DND-41 (cell line): ENCODE measurements around the gene SPSB4.

Source experiments
- EZH2 ChIP-seq: IDR thresholded peaks from 3 replicates; pipeline ENCODE4 v1.6.1; 2012; ENCODE audit warnings: borderline replicate concordance, low read depth, mild to moderate bottlenecking, moderate library complexity, low read length, inconsistent platforms; ENCODE audit not compliant: severe bottlenecking
- TF ChIP-seq, protein P1 (sequence below): IDR thresholded peaks from 2 replicates; pipeline ENCODE4 v1.5.1; 2012; ENCODE audit warnings: borderline replicate concordance, low read length, moderate library complexity, mild to moderate bottlenecking; ENCODE audit not compliant: poor library complexity, severe bottlenecking; ENCODE audit errors: extremely low read depth

DNA sequence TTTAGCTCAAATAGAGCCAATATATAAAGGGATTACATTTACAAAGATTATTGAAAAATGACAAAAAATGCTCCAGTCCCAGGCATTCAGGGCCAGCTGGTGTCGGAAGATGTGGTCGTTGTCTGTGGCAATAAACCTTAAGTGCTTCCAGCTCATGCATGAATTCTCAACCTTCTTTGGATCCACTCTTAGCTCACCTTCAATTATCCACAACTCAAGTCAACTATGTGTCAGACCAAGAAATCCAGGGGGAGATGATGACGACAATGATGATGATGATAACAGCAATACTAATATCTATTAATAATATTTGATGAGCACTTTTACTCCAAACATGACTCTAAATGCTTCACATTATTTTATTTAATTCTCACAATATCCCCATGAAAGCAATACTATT lies 126.9 kb downstream of the SPSB4 start:
- TF ChIP-seq, protein P1, sequence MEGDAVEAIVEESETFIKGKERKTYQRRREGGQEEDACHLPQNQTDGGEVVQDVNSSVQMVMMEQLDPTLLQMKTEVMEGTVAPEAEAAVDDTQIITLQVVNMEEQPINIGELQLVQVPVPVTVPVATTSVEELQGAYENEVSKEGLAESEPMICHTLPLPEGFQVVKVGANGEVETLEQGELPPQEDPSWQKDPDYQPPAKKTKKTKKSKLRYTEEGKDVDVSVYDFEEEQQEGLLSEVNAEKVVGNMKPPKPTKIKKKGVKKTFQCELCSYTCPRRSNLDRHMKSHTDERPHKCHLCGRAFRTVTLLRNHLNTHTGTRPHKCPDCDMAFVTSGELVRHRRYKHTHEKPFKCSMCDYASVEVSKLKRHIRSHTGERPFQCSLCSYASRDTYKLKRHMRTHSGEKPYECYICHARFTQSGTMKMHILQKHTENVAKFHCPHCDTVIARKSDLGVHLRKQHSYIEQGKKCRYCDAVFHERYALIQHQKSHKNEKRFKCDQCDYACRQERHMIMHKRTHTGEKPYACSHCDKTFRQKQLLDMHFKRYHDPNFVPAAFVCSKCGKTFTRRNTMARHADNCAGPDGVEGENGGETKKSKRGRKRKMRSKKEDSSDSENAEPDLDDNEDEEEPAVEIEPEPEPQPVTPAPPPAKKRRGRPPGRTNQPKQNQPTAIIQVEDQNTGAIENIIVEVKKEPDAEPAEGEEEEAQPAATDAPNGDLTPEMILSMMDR = no peak
- TF ChIP-seq EZH2 = no peak
